Hepatocyte (in vitro differentiated cells): ENCODE results near the gene UQCRH. TPM values are rescaled to one million over a fixed set of nuclear protein-coding genes. Genes with fewer than 3 reads are reported as not detected.

ENCODE experiments used
- DNase-seq: peaks from one replicate; pipeline ENCODE4 v3.0.0-alpha.2; 2016; ENCODE audit warnings: low spot score
- H2AFZ ChIP-seq: fragments of 200-600 bp; sonication (generic); 2 replicates; pipeline ENCODE4 v1.6.0; 2016; ENCODE audit warnings: antibody characterized with exemption, mild to moderate bottlenecking
- H3K27ac ChIP-seq: fragments of 200-600 bp; sonication (generic); 2 replicates; pipeline ENCODE4 v1.5.1; 2016; ENCODE audit warnings: mild to moderate bottlenecking
- H3K27me3 ChIP-seq: fragments of 200-600 bp; sonication (generic); 2 replicates; pipeline ENCODE4 v1.6.1; 2016
- H3K36me3 ChIP-seq: fragments of 200-600 bp; sonication (generic); replicated peaks from 2 replicates; pipeline ENCODE4 v1.5.1; 2016; ENCODE audit warnings: low read depth; ENCODE audit not compliant: insufficient read depth
- H3K4me1 ChIP-seq: fragments of 200-600 bp; sonication (generic); 2 replicates; pipeline ENCODE4 v1.5.1; 2016; ENCODE audit warnings: mild to moderate bottlenecking, moderate library complexity; ENCODE audit not compliant: insufficient read depth
- H3K4me2 ChIP-seq: fragments of 200-600 bp; sonication (generic); 2 replicates; pipeline ENCODE4 v1.6.0; 2016
- H3K4me3 ChIP-seq: fragments of 200-600 bp; sonication (generic); 2 replicates; pipeline ENCODE4 v1.5.1; 2016; ENCODE audit warnings: mild to moderate bottlenecking
- H3K79me2 ChIP-seq: fragments of 200-600 bp; sonication (generic); 2 replicates; pipeline ENCODE4 v1.6.0; 2017; ENCODE audit warnings: mild to moderate bottlenecking
- H3K9me2 ChIP-seq: fragments of 200-600 bp; sonication (generic); replicated peaks from 2 replicates; pipeline ENCODE4 v1.6.0; 2017; ENCODE audit warnings: mild to moderate bottlenecking; ENCODE audit not compliant: insufficient read depth
- H3K9me3 ChIP-seq: fragments of 200-600 bp; sonication (generic); 2 replicates; pipeline ENCODE4 v1.5.1; 2016; ENCODE audit warnings: low read depth, mild to moderate bottlenecking
- H4K20me1 ChIP-seq: fragments of 200-600 bp; sonication (generic); 2 replicates; pipeline ENCODE4 v1.6.0; 2016; ENCODE audit warnings: mild to moderate bottlenecking; ENCODE audit not compliant: insufficient read depth, poor library complexity, severe bottlenecking
- CTCF ChIP-seq: fragments of 200-600 bp; sonication (generic); IDR thresholded peaks from 2 replicates; pipeline ENCODE4 v1.5.1; 2016; ENCODE audit warnings: antibody characterized with exemption, mild to moderate bottlenecking; ENCODE audit not compliant: poor library complexity
- EZH2 ChIP-seq: fragments of 200-600 bp; sonication (generic); IDR thresholded peaks from 2 replicates; pipeline ENCODE4 v1.6.1; 2016; ENCODE audit warnings: antibody characterized with exemption, mild to moderate bottlenecking, borderline replicate concordance
- EZH2phosphoT487 ChIP-seq: fragments of 200-600 bp; sonication (generic); IDR thresholded peaks from one replicate; pipeline ENCODE4 v1.6.1; 2018; ENCODE audit warnings: antibody characterized with exemption, mild to moderate bottlenecking, low read depth, moderate library complexity; ENCODE audit not compliant: unreplicated experiment, severe bottlenecking
- WGBS: methylation state at CpG from one replicate; pipeline ENCODE4 v1.1.6; 2016; ENCODE audit warnings: low lambda C conversion rate; ENCODE audit errors: missing lambda C conversion rate; 5-methylcytosine and 5-hydroxymethylcytosine counted together
- polyA plus RNA-seq: library from polyadenylated mRNA; unstranded; fragments of >200 nt; fragmentation: Nextera tagmentation; extraction: Ambion mirVana; gene quantifications from 2 replicates; pipeline ENCODE4 v1.2.1, GENCODE V29; 2016
- total RNA-seq: library from RNA; depleted of rRNA; stranded (reverse); fragments of >200 nt; gene quantifications from 2 replicates; pipeline ENCODE4 v1.2.3, GENCODE V29; 2014

Gene UQCRH
- total and polyA plus RNA-seq, 2 experiments from 2014 or later, result 269 to 429 TPM

- H3K9me3 ChIP-seq, result no peaks in the 10 kb centered on the region
- H3K27me3 ChIP-seq, result no peaks in the 10 kb centered on the region
- DNase-seq, result no peak
- peaks cover 7% of the 10 kb centered on the region for H4K20me1 ChIP-seq
- H3K4me2 ChIP-seq, result no peak overlapping the region
- H3K36me3 ChIP-seq, result no peaks in the 10 kb centered on the region
- 98% methylated on average over 3 of the region's 3 CpGs for WGBS
- H3K79me2 ChIP-seq, result peaks cover 5% of the 10 kb centered on the region
- H3K4me1 ChIP-seq, result no peaks in the 10 kb centered on the region
- TF ChIP-seq EZH2 (no peak), CTCF (no peak), EZH2phosphoT487 (no peak)
- H3K9me2 ChIP-seq, result no peaks in the 10 kb centered on the region
- no peak overlapping the region for H2AFZ ChIP-seq
- no peak overlapping the region for H3K27ac ChIP-seq
- no peak overlapping the region for H3K4me3 ChIP-seq
Observed at GRCh38 chr1:46280092-46280491, 23.4 kb upstream of the UQCRH start.

GRCh38 chr1:46281021-46281420, 22.5 kb upstream of the UQCRH start:
- no peak for TF ChIP-seq EZH2
- TF ChIP-seq EZH2phosphoT487, result no peak
- TF ChIP-seq CTCF, result no peak
- 95% methylated on average over 14 of the region's 14 CpGs for WGBS
- Histone ChIP-seq H3K9me3 (no peaks in the 10 kb centered on the region), H2AFZ (no peak overlapping the region), H3K9me2 (no peaks in the 10 kb centered on the region), H4K20me1 (peaks cover 10% of the 10 kb centered on the region), H3K4me3 (no peak overlapping the region), H3K4me1 (no peaks in the 10 kb centered on the region), H3K36me3 (no peaks in the 10 kb centered on the region), H3K27ac (no peak overlapping the region), H3K79me2 (peaks cover 5% of the 10 kb centered on the region), H3K27me3 (no peaks in the 10 kb centered on the region), H3K4me2 (no peak overlapping the region)
- DNase-seq, result no peak

- TF ChIP-seq CTCF, result no peak
- no peak for TF ChIP-seq EZH2
- TF ChIP-seq EZH2phosphoT487, result no peak
- no peak for DNase-seq
Observed at GRCh38 chr1:46284058-46284457, 19.4 kb upstream of the UQCRH start.

More at GRCh38 chr1:46284058-46284457, 19.4 kb upstream of the UQCRH start:
- Histone ChIP-seq H3K79me2 (peaks cover 5% of the 10 kb centered on the region), H3K36me3 (no peaks in the 10 kb centered on the region), H3K4me1 (no peaks in the 10 kb centered on the region), H3K9me3 (no peaks in the 10 kb centered on the region), H2AFZ (no peak overlapping the region), H3K9me2 (no peaks in the 10 kb centered on the region), H4K20me1 (peaks cover 10% of the 10 kb centered on the region), H3K4me2 (no peak overlapping the region), H3K27ac (no peak overlapping the region), H3K4me3 (no peak overlapping the region), H3K27me3 (no peaks in the 10 kb centered on the region)
- 89% methylated on average over 1 of the region's 1 CpG for WGBS
